ENCODE measurements around the gene NUDT4B. TPM values are rescaled to one million over a fixed set of nuclear protein-coding genes. Genes with fewer than 3 reads are reported as not detected.
"Not testable (repeated sequence)": the region's sequence is repeated elsewhere in the genome, so short reads cannot be mapped to it uniquely, and the experiment has no call there.

Gene NUDT4B
- total and polyA plus RNA-seq, 8 donors = 0.32 to 2.5 (median 0.90) TPM; not detected in 1

GRCh38 chr1:148722758-148723157 lies 25.8 kb upstream of the NUDT4B start:
- H3K36me3 ChIP-seq; DNase-seq; H3K4me3 ChIP-seq; H3K27me3 ChIP-seq; intact Hi-C loops (cut with DNase I); ATAC-seq; H3K27ac ChIP-seq; H3K9me3 ChIP-seq; H3K4me1 ChIP-seq: not testable (repeated sequence)

GRCh38 chr1:148723515-148723914 lies 25.1 kb upstream of the NUDT4B start:
- intact Hi-C loops (cut with DNase I); H3K27me3 ChIP-seq; H3K4me3 ChIP-seq; DNase-seq; H3K27ac ChIP-seq; H3K4me1 ChIP-seq; H3K36me3 ChIP-seq; H3K9me3 ChIP-seq: not testable (repeated sequence)
- ATAC-seq = peak; percentile 36

- H3K27me3 ChIP-seq; DNase-seq; intact Hi-C loops (cut with DNase I); H3K27ac ChIP-seq; H3K9me3 ChIP-seq; H3K36me3 ChIP-seq; H3K4me3 ChIP-seq; H3K4me1 ChIP-seq: not testable (repeated sequence)
- peak; percentile 44 for ATAC-seq
Measured at GRCh38 chr1:148724872-148725271, 23.7 kb upstream of the NUDT4B start.

GRCh38 chr1:148727862-148728261 lies 20.7 kb upstream of the NUDT4B start:
- ATAC-seq; H3K36me3 ChIP-seq; H3K27ac ChIP-seq; intact Hi-C loops (cut with DNase I); DNase-seq; H3K9me3 ChIP-seq; H3K4me1 ChIP-seq; H3K4me3 ChIP-seq; H3K27me3 ChIP-seq: not testable (repeated sequence)

- H3K27ac ChIP-seq; intact Hi-C loops (cut with DNase I); H3K4me1 ChIP-seq; DNase-seq; H3K27me3 ChIP-seq; H3K36me3 ChIP-seq; H3K9me3 ChIP-seq; H3K4me3 ChIP-seq: not testable (repeated sequence)
- peak; percentile 58 for ATAC-seq
Measured at GRCh38 chr1:148729128-148729527, 19.4 kb upstream of the NUDT4B start.

GRCh38 chr1:148729541-148729940 lies 19.0 kb upstream of the NUDT4B start:
- intact Hi-C loops (cut with DNase I); H3K27ac ChIP-seq; H3K9me3 ChIP-seq; H3K4me1 ChIP-seq; ATAC-seq; DNase-seq; H3K4me3 ChIP-seq; H3K27me3 ChIP-seq; H3K36me3 ChIP-seq: not testable (repeated sequence)

- H3K27me3 ChIP-seq; DNase-seq; H3K4me3 ChIP-seq; H3K27ac ChIP-seq; H3K36me3 ChIP-seq; intact Hi-C loops (cut with DNase I); H3K4me1 ChIP-seq; H3K9me3 ChIP-seq: not testable (repeated sequence)
- peak; percentile 39 for ATAC-seq
Measured at GRCh38 chr1:148732277-148732676, 16.3 kb upstream of the NUDT4B start.

- ATAC-seq, H3K27me3 ChIP-seq: not testable (repeated sequence)
Measured at GRCh38 chr1:148733585-148734310, 14.8 kb upstream of the NUDT4B start.

GRCh38 chr1:148734311-148734662 lies 14.3 kb upstream of the NUDT4B start:
- H3K9me3 ChIP-seq; H3K36me3 ChIP-seq; H3K4me3 ChIP-seq; H3K27ac ChIP-seq; H3K27me3 ChIP-seq; intact Hi-C loops (cut with DNase I); H3K4me1 ChIP-seq; ATAC-seq; DNase-seq: not testable (repeated sequence)

More at GRCh38 chr1:148733585-148734310, 14.8 kb upstream of the NUDT4B start:
- intact Hi-C loops (cut with DNase I); DNase-seq; H3K4me3 ChIP-seq; H3K4me1 ChIP-seq; H3K36me3 ChIP-seq; H3K9me3 ChIP-seq; H3K27ac ChIP-seq: not testable (repeated sequence)

- H3K27ac ChIP-seq; H3K36me3 ChIP-seq; H3K4me3 ChIP-seq; DNase-seq; intact Hi-C loops (cut with DNase I); H3K4me1 ChIP-seq; H3K9me3 ChIP-seq; H3K27me3 ChIP-seq: not testable (repeated sequence)
- ATAC-seq = peak; percentile 78
Measured at GRCh38 chr1:148735538-148735937, 13.0 kb upstream of the NUDT4B start.

- H3K36me3 ChIP-seq; H3K27me3 ChIP-seq; H3K27ac ChIP-seq; intact Hi-C loops (cut with DNase I); DNase-seq; H3K4me1 ChIP-seq; H3K4me3 ChIP-seq; H3K9me3 ChIP-seq: not testable (repeated sequence)
- peak; percentile 43 for ATAC-seq
Measured at GRCh38 chr1:148738667-148739066, 9.9 kb upstream of the NUDT4B start.

- intact Hi-C loops (cut with DNase I); H3K27ac ChIP-seq; H3K4me3 ChIP-seq; H3K9me3 ChIP-seq; H3K27me3 ChIP-seq; DNase-seq; H3K36me3 ChIP-seq; H3K4me1 ChIP-seq: not testable (repeated sequence)
- ATAC-seq = peak; percentile 77
Measured at GRCh38 chr1:148743200-148743599, 5.4 kb upstream of the NUDT4B start.

- H3K4me3 ChIP-seq; H3K4me1 ChIP-seq; intact Hi-C loops (cut with DNase I); H3K9me3 ChIP-seq; H3K36me3 ChIP-seq; H3K27ac ChIP-seq; DNase-seq; H3K27me3 ChIP-seq: not testable (repeated sequence)
- peak; percentile 67 for ATAC-seq
Measured at GRCh38 chr1:148743726-148744720, 4.6 kb upstream of the NUDT4B start.
